ENCODE measurements around the gene CD3E.

- TF ChIP-seq CTCF (IDR thresholded peaks at IDR 0.05; ENCODE audit: insufficient read depth, low read length, poor library complexity, severe bottlenecking) (no peak), EZH2phosphoT487 (conservative IDR thresholded peaks at IDR 0.05; ENCODE audit: low read length) (no peak)
Observed at GRCh38 chr11:118304227-118304567, 333 bp upstream of the CD3E start.
